Measurements from ENCODE around the gene DDX19B. TPM values are rescaled to one million over a fixed set of nuclear protein-coding genes. Genes with fewer than 3 reads are reported as not detected.
"Not testable (repeated sequence)": the region's sequence is repeated elsewhere in the genome, so short reads cannot be mapped to it uniquely, and the experiment has no call there.

The DDX19B gene
- 46.7 TPM for polyA plus RNA-seq (2013, experiment 1 of 2)
- polyA plus RNA-seq (2013, experiment 2 of 2) = 37.5 TPM

GRCh38 chr16:70298988-70299938 is at the start of gene DDX19B:
Gene DDX19B, plus strand, starts transcription at chr16:70299186. Its CDS starts 112 bp downstream, at chr16:70299298.
- Histone ChIP-seq H3K27ac (ENCODE audit: low read depth, low read length, severe bottlenecking) (peak within 1 kb of the TSS; percentile 87), H3K9me3 (ENCODE audit: control insufficient read depth, low read length) (peaks cover 6% of the 10 kb centered on the region), H3K4me3 (ENCODE audit: extremely low read depth, insufficient read depth, low read length, poor library complexity, severe bottlenecking) (peak within 1 kb of the TSS; percentile 90), H3K36me3 (ENCODE audit: control insufficient read depth, insufficient read depth, low read length) (peaks cover 21% of the 10 kb centered on the region), H3K4me1 (ENCODE audit: control insufficient read depth, insufficient read depth, low read length, poor library complexity, severe bottlenecking) (no peaks in the 10 kb centered on the region)
- WGBS, 2 experiments (ENCODE audit: insufficient coverage in 2 of 2) = 0 to 6% methylated on average over 21 to 32 of the region's 37 CpGs

GRCh38 chr16:70249697-70250096 is 49.3 kb upstream of the DDX19B start:
- H3K27ac ChIP-seq (ENCODE audit: low read depth, low read length, severe bottlenecking); H3K9me3 ChIP-seq (ENCODE audit: control insufficient read depth, low read length); H3K4me1 ChIP-seq (ENCODE audit: control insufficient read depth, insufficient read depth, low read length, poor library complexity, severe bottlenecking): not testable (repeated sequence)
- Histone ChIP-seq H3K36me3 (ENCODE audit: control insufficient read depth, insufficient read depth, low read length) (peaks cover 35% of the 10 kb centered on the region), H3K4me3 (ENCODE audit: extremely low read depth, insufficient read depth, low read length, poor library complexity, severe bottlenecking) (peak overlapping the region; percentile 59)
- WGBS, 2 experiments (ENCODE audit: insufficient coverage in 2 of 2) = 100% methylated on average over 1 of the region's 4 CpGs; no CpG with 5 or more reads in 1 of the 2 experiments

GRCh38 chr16:70250748-70251628 is 48.0 kb upstream of the DDX19B start:
- 1% methylated on average over 61 to 67 of the region's 92 CpGs for WGBS, 2 experiments (ENCODE audit: insufficient coverage in 2 of 2)
- Histone ChIP-seq H3K9me3 (ENCODE audit: control insufficient read depth, low read length) (no peaks in the 10 kb centered on the region), H3K36me3 (ENCODE audit: control insufficient read depth, insufficient read depth, low read length) (peaks cover 47% of the 10 kb centered on the region), H3K27ac (ENCODE audit: low read depth, low read length, severe bottlenecking) (peak overlapping the region; percentile 57), H3K4me1 (ENCODE audit: control insufficient read depth, insufficient read depth, low read length, poor library complexity, severe bottlenecking) (peaks cover 4% of the 10 kb centered on the region), H3K4me3 (ENCODE audit: extremely low read depth, insufficient read depth, low read length, poor library complexity, severe bottlenecking) (peak overlapping the region; percentile 59)

- no peaks in the 10 kb centered on the region for H3K9me3 ChIP-seq (ENCODE audit: control insufficient read depth, low read length)
- 2 to 3% methylated on average over 39 to 61 of the region's 65 CpGs for WGBS, 2 experiments (ENCODE audit: insufficient coverage in 2 of 2)
- H3K36me3 ChIP-seq (ENCODE audit: control insufficient read depth, insufficient read depth, low read length) = peaks cover 55% of the 10 kb centered on the region
- peak within 1 kb of the TSS; percentile 79 for H3K27ac ChIP-seq (ENCODE audit: low read depth, low read length, severe bottlenecking)
- H3K4me1 ChIP-seq (ENCODE audit: control insufficient read depth, insufficient read depth, low read length, poor library complexity, severe bottlenecking) = peaks cover 4% of the 10 kb centered on the region
- H3K4me3 ChIP-seq (ENCODE audit: extremely low read depth, insufficient read depth, low read length, poor library complexity, severe bottlenecking) = peak within 1 kb of the TSS; percentile 59
These were observed 47.2 kb upstream of the DDX19B start, which contains the start of gene EXOSC6 for GRCh38 chr16:70251629-70252354. Gene EXOSC6, minus strand, starts transcription at chr16:70251940. Its CDS starts 40 bp downstream, at chr16:70251900.

GRCh38 chr16:70252355-70252988 is 46.5 kb upstream of the DDX19B start:
- H3K36me3 ChIP-seq (ENCODE audit: control insufficient read depth, insufficient read depth, low read length) = peaks cover 61% of the 10 kb centered on the region
- H3K9me3 ChIP-seq (ENCODE audit: control insufficient read depth, low read length) = no peaks in the 10 kb centered on the region
- peak overlapping the region; percentile 55 for H3K27ac ChIP-seq (ENCODE audit: low read depth, low read length, severe bottlenecking)
- no peak overlapping the region for H3K4me3 ChIP-seq (ENCODE audit: extremely low read depth, insufficient read depth, low read length, poor library complexity, severe bottlenecking)
- 89% methylated on average over 18 of the region's 21 CpGs for WGBS, 2 experiments (ENCODE audit: insufficient coverage in 2 of 2)
- peaks cover 8% of the 10 kb centered on the region for H3K4me1 ChIP-seq (ENCODE audit: control insufficient read depth, insufficient read depth, low read length, poor library complexity, severe bottlenecking)

GRCh38 chr16:70253291-70254106 is 45.5 kb upstream of the DDX19B start:
- no peaks in the 10 kb centered on the region for H3K9me3 ChIP-seq (ENCODE audit: control insufficient read depth, low read length)
- 91 to 93% methylated on average over 14 to 16 of the region's 16 CpGs for WGBS, 2 experiments (ENCODE audit: insufficient coverage in 2 of 2)
- peaks cover 69% of the 10 kb centered on the region for H3K36me3 ChIP-seq (ENCODE audit: control insufficient read depth, insufficient read depth, low read length)
- no peak overlapping the region for H3K27ac ChIP-seq (ENCODE audit: low read depth, low read length, severe bottlenecking)
- no peak overlapping the region for H3K4me3 ChIP-seq (ENCODE audit: extremely low read depth, insufficient read depth, low read length, poor library complexity, severe bottlenecking)
- H3K4me1 ChIP-seq (ENCODE audit: control insufficient read depth, insufficient read depth, low read length, poor library complexity, severe bottlenecking) = peaks cover 8% of the 10 kb centered on the region

- WGBS, 2 experiments (ENCODE audit: insufficient coverage in 2 of 2) = 97 to 100% methylated on average over 5 to 8 of the region's 9 CpGs
- Histone ChIP-seq H3K36me3 (ENCODE audit: control insufficient read depth, insufficient read depth, low read length) (peaks cover 76% of the 10 kb centered on the region), H3K9me3 (ENCODE audit: control insufficient read depth, low read length) (no peaks in the 10 kb centered on the region), H3K27ac (ENCODE audit: low read depth, low read length, severe bottlenecking) (peak overlapping the region; percentile 5), H3K4me3 (ENCODE audit: extremely low read depth, insufficient read depth, low read length, poor library complexity, severe bottlenecking) (no peak overlapping the region), H3K4me1 (ENCODE audit: control insufficient read depth, insufficient read depth, low read length, poor library complexity, severe bottlenecking) (peaks cover 8% of the 10 kb centered on the region)
These were observed 44.6 kb upstream of the DDX19B start for GRCh38 chr16:70254180-70254964.

- Histone ChIP-seq H3K36me3 (ENCODE audit: control insufficient read depth, insufficient read depth, low read length) (peaks cover 78% of the 10 kb centered on the region), H3K9me3 (ENCODE audit: control insufficient read depth, low read length) (no peaks in the 10 kb centered on the region), H3K4me3 (ENCODE audit: extremely low read depth, insufficient read depth, low read length, poor library complexity, severe bottlenecking) (no peak overlapping the region), H3K27ac (ENCODE audit: low read depth, low read length, severe bottlenecking) (no peak overlapping the region), H3K4me1 (ENCODE audit: control insufficient read depth, insufficient read depth, low read length, poor library complexity, severe bottlenecking) (peaks cover 4% of the 10 kb centered on the region)
- WGBS, 2 experiments (ENCODE audit: insufficient coverage in 2 of 2) = 100% methylated on average over 4 of the region's 12 CpGs; no CpG with 5 or more reads in 1 of the 2 experiments
These were observed 44.1 kb upstream of the DDX19B start for GRCh38 chr16:70254965-70255286.

- no peaks in the 10 kb centered on the region for H3K9me3 ChIP-seq (ENCODE audit: control insufficient read depth, low read length)
- H3K4me1 ChIP-seq (ENCODE audit: control insufficient read depth, insufficient read depth, low read length, poor library complexity, severe bottlenecking) = peaks cover 4% of the 10 kb centered on the region
- peaks cover 84% of the 10 kb centered on the region for H3K36me3 ChIP-seq (ENCODE audit: control insufficient read depth, insufficient read depth, low read length)
- H3K27ac ChIP-seq (ENCODE audit: low read depth, low read length, severe bottlenecking) = no peak overlapping the region
- no peak overlapping the region for H3K4me3 ChIP-seq (ENCODE audit: extremely low read depth, insufficient read depth, low read length, poor library complexity, severe bottlenecking)
- 97 to 98% methylated on average over 8 to 9 of the region's 9 CpGs for WGBS, 2 experiments (ENCODE audit: insufficient coverage in 2 of 2)
These were observed 43.4 kb upstream of the DDX19B start for GRCh38 chr16:70255574-70255973.

All from mesodermal cell (in vitro differentiated cells).